HG03196 (cell line): Measurements from ENCODE around the gene CDH9.

Experiments
- ATAC-seq: cut with Tn5 transposase; IDR thresholded peaks from one replicate; pipeline ENCODE4 v1.9.1; 2021; ENCODE audit not compliant: unreplicated experiment

The CDH9 gene, protein sequence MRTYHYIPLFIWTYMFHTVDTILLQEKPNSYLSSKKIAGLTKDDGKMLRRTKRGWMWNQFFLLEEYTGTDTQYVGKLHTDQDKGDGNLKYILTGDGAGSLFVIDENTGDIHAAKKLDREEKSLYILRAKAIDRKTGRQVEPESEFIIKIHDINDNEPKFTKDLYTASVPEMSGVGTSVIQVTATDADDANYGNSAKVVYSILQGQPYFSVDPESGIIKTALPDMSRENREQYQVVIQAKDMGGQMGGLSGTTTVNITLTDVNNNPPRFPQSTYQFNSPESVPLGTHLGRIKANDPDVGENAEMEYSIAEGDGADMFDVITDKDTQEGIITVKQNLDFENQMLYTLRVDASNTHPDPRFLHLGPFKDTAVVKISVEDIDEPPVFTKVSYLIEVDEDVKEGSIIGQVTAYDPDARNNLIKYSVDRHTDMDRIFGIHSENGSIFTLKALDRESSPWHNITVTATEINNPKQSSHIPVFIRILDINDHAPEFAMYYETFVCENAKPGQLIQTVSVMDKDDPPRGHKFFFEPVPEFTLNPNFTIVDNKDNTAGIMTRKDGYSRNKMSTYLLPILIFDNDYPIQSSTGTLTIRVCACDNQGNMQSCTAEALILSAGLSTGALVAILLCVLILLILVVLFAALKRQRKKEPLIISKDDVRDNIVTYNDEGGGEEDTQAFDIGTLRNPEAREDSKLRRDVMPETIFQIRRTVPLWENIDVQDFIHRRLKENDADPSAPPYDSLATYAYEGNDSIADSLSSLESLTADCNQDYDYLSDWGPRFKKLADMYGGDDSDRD

GRCh38 chr5:27038476-27038875 is at the start of gene CDH9:
Gene CDH9, minus strand, starts transcription at chr5:27038586. Its CDS starts 50,253 bp downstream, at chr5:26988333.
- ATAC-seq, result no peak

DNA sequence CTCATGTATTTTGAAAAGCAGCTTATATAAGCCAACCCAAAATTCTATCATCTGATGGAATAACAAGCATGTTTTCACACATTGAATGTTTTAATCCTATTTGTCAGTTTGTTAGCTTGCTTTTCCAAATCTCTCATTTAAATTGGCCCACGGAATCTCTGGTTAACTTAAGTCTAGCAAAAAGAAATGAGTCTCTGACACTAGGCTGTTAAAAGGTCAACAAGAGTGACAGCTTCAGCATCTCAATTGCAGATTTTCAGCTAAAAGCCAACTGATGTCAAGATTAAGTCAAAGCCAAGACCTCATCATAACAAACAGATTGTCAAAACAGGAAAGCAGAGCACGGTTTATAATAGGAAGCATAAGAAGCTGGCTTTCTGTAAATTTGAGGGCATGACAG is 49.4 kb upstream of the CDH9 start:
- ATAC-seq, result no peak

GRCh38 chr5:27083449-27084415 is 45.3 kb upstream of the CDH9 start:
- no peak for ATAC-seq

- ATAC-seq, result no peak
Observed at GRCh38 chr5:27080147-27080546, 41.8 kb upstream of the CDH9 start.

GRCh38 chr5:27062451-27062850 is 24.1 kb upstream of the CDH9 start:
- ATAC-seq, result no peak

GRCh38 chr5:27048510-27048909 is 10.1 kb upstream of the CDH9 start:
- ATAC-seq, result no peak

GRCh38 chr5:27041372-27041771 is 3.0 kb upstream of the CDH9 start:
- no peak for ATAC-seq

DNA sequence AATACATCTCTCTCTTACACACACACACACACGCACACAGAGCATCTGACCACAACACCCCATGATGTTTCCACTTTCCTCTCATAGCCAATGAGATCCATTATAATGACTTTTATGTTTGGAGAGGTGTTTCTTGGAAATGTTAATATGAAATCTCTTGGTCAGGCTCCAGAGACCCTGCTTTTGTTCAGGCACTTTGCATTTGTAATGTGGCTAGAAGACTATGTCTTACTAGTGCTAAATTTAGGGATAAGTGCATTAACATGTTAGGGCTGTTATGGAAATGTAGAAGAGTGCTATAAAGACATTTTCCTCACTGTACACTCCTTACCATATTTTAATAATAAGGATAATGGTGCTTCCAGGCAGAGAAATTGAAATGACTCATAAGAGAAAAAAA is 3.8 kb downstream of the CDH9 start:
- no peak for ATAC-seq

DNA sequence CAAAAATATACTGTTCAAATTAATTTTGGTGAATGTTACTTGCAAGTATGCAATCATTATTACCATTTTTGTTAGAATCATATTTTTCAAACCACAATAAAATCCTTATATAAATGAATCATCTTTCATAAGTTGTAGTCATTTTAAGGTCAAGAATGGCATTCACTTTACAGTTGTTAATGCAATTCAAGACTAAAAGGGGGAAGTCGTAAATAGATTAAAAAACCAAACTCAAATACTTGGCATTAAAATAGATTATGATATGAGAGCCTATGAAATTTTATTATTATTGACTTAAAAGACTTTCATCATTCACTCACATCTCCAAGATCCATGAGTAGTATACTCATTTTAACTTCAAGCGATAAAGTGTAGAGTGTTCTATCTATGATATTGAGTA is 11.6 kb downstream of the CDH9 start:
- no peak for ATAC-seq

GRCh38 chr5:27026063-27026462 is 12.3 kb downstream of the CDH9 start:
- no peak for ATAC-seq

- ATAC-seq, result no peak
Observed at GRCh38 chr5:27021471-27021870, 16.9 kb downstream of the CDH9 start.

DNA sequence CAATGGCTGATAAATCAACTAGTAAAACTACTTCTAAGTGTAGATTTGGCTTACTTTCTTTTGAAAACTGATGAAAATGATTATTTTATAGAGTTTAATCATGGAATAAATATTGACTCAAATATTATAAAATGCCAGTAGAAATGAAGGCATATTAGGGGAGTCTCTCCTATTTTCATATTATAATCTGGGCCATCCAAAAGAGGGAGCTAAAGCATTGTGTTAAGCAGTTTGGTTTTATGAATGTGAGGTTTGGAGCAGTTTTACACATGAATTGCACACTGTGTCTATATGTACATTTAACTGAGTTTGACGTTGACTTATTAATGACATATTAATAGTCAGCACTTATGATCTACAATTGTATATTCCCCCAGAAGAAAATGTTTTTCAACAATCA is 17.4 kb downstream of the CDH9 start:
- no peak for ATAC-seq

- no peak for ATAC-seq
Observed at GRCh38 chr5:27015758-27016157, 22.6 kb downstream of the CDH9 start.

- ATAC-seq, result no peak
Observed at GRCh38 chr5:27011274-27011673, 27.1 kb downstream of the CDH9 start.

DNA sequence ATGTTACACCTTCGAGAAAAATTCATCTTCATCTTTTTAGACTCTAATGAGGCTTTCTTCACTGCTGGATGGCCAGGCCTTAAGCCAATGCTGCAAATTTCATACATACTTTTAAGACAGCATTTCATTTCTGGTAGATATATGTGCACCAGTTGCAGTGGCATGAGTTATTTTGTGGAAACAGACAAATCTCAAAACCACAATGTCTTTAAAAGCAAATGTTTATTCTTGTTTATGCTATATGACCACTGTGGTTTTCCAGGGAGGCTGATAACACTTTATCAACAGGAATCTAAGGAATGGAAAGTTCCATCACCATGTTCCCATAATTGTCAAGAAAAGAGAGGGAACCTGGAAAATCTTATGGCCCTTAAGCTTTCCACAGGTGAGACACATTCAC is 27.7 kb downstream of the CDH9 start:
- no peak for ATAC-seq

DNA sequence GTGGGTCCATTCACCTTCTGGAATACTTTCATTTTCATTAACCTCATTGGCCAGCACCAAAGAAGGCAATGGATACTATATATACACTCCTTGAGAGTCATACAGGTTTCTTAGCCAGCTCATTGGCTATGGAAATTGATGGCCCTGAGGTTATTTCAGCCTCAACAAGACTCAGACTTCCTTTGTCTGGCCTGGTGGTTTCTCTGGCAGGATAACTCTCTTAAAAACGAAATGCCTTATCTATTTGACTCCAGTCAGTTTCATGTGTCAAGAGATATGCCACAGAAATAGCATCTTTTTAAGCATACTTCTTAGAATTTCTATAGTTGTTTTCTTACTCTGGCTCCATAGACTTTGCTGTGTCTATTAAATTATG is 28.9 kb downstream of the CDH9 start:
- no peak for ATAC-seq

DNA sequence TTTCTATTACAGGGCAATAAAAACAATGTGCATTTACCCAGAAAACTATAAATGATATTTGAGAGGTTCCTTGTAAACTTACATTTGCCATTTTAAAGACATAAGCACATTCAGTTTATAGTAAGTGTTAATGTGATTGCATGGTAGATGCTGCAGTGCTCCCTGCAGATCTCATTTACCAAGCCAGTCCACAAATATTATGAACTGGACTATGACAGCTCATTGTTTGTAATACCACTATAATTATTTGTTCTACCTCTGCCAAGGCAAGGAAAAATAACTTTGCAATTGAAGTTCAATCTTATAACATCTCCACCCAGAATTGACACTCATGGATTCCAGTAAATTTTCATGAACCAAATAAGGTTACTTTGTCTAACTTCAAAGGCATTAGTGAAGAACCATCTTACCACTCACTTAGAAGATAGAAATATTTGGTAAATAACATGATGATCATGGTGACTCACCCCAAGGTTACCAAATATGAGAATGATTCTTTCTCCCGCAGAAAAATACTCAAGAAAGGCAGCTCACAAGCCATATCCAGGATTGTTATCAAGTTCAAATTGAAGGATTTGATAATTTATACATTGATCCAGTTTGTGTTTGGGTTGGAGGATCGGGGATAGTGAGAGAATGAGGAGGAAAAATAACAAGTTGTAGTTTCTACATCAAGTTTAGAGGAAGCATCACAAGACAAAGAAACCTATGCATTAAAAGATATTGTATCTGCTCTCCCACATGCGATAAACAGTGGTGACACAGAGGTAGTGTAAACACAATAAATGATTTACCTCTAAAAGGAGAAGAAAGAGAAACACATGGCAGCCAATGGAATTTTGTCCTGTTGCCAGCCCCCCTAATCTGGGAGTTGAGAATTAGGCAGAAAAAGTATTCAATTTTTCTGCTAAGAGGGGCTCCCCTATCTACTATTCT is 29.5 kb downstream of the CDH9 start:
- no peak for ATAC-seq

DNA sequence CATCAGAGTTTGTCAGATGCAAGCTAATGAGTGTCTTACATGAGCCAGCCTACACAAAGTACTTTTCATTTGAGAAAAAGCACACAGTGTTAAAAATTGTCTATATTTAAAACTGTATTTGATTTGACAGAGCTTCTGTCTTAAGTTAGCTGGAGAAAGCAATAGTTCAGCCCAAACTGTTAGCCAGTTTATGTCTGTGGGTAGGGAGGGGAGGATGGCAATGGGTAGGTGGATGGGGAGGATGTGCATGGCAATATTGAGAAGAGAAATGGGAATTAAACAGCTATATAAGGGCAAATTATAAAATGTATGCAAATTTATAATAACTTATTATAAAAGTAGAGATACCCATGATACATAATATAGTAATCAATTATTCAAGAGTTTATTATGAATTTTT is 31.3 kb downstream of the CDH9 start:
- ATAC-seq, result no peak

- ATAC-seq, result no peak
Observed at GRCh38 chr5:26986985-26987384, 51.4 kb downstream of the CDH9 start.

DNA sequence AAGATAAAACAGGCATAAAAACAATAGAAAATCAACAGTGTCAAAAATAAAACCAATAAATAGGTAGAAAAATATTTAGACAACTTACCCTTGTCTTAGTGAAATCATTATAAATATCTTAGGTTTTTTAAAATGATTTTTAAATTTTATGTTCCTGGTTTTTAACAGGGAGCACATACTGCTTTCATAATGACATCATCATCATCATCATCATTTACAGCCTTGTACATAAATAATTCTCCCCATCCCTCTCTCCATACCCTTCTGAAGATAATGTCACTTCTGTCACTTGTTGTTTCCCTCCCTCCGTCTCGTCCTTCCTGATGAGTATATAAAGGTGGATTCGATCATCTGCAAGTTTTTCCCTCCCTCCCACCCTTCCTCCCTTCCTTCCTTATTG is 56.6 kb downstream of the CDH9 start:
- no peak for ATAC-seq
